CD4-positive, alpha-beta T cell treated with Interleukin-17A for 1 hour (primary cell): ENCODE measurements around the gene MYRIP.
"Not testable (repeated sequence)": the region's sequence is repeated elsewhere in the genome, so short reads cannot be mapped to it uniquely, and the experiment has no call there.

ENCODE experiments used
- DNase-seq: peaks from one replicate; pipeline ENCODE4 v3.0.0-alpha.2; 2020

Gene MYRIP

DNA sequence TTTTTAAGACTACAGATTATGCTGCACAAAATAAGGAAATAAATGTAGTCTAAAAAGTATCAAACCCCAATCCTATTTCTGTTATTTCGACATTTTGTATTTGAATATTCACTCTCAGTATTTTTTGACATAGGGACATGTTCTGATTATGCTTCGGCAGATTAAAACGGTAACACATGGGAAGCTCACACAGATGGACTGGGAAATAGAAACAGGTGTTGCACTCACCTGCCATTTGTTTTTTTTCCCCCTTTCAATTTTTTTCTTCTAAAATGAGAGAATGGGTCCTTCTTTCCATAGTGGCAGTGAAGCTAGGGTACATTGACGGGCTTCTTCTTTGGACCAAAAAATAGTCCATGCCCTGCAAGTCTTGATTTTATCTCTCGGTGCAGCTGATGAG lies 163.1 kb downstream of the MYRIP start:
- no peak for DNase-seq

DNA sequence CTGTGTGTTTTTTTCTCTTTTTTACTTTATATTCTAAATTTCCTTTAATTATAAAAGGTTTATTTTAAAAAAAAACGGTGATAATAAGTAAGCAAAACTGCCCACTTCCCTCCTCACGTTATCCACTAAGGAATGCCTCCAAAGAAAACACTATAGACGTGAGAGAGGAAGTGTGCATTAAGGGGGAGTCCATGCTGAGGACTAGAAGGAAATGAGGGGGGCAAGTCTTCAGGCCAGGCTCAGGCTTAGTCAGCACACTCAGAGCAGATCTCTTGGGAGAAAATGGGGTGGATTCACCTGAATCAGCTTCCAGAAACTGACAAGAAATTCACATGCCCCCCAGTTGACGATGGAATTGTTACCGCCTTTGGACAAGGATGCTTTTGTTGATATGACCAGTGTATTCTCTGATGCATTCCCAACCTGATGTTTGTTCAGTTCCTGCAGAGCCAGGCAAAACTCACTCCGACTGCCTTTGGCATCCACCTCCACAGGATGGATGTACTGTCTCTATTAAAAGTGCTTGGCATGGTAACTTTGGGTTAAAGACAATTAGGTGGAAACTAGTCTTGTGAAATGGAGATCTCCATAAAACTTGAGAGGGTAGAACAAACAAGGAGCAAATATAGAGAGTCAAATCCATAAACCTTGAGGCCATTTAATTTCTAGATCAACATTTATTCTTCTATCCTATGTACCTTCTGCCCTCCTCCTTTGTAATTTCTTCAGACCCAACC lies 167.8 kb downstream of the MYRIP start:
- DNase-seq = no peak

DNA sequence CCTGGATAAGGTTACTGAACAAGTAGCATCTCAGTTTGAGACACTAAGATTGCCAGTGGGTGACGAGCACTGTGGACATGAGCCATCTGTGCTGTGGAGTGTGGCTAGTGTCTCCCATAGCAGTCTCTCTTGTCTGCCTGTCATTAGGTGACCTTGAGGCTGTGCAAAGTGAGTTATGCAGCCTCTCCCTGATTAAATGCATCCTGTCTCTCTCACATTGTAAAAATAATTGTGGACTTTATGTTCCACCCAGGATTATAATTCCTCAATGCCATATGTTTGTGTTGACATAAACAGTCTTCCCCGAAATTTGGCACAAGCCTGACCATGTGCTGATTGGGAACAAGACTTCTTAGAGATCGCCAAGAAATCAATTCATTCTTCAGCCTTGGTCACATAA lies 168.9 kb downstream of the MYRIP start:
- no peak for DNase-seq

DNA sequence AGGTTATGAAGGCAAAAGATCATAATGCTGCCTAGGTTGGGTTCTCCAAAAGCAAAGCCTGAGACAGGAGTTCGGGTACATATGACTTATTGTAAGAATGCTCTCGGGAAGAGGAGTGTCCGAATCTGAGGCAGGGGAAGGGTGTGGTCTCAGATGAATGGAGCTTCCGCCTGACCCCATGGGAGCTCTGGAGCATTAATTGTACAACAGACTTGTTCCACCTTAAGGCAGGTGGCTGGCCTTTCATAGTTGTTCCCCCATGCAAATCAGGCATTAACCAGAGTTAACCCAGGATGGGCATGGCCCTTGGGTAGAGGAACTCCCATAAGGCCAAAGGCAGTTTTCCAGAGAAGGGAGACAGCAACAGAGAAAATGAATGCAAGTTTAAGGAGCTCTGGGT lies 170.6 kb downstream of the MYRIP start:
- DNase-seq = no peak

- no peak for DNase-seq
These were observed 171.4 kb downstream of the MYRIP start for GRCh38 chr3:39980781-39981180.

GRCh38 chr3:39981547-39982184 lies 172.3 kb downstream of the MYRIP start:
- no peak for DNase-seq

- DNase-seq = no peak
These were observed 173.4 kb downstream of the MYRIP start for GRCh38 chr3:39982665-39983357.

- no peak for DNase-seq
These were observed 180.3 kb downstream of the MYRIP start for GRCh38 chr3:39989746-39990145.

DNA sequence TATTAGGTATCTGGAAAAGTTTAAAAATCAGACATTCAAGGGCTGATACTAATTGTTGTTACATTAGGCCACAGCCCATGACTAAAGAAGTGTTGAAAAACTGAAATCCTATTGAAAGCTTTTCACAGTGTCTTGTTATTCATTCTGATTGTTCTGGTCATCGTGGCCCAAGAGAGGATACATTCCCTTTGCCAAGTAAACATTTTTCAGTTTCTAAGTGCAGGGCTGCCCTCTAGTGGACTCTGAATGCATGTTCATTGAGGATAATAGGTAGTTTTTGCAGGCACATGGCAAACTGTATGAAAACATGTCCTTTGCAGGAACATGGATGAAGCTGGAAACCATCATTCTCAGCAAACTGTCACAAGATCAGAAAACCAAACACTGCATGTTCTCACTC lies 181.1 kb downstream of the MYRIP start:
- DNase-seq = peak; percentile 12

DNA sequence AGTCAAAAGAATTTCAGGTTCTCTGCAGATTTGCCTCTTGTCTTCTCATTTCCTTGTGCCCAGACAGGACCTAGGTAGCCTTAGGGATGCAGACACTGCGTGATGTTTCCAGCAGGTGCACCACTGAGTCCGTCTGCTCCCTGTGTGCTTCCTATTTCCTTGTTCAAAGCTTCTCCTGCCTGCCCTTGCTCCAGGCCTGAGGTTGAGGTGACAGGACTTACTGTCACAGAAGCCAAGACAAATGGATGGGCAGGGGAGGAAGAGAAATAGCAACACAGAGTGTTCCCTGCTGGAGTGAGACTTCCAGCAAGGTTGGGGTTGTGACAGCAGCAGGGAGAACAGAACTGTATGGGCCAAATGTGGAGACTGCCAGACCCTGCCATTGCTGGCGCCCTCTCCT lies 199.4 kb downstream of the MYRIP start:
- DNase-seq = no peak

DNA sequence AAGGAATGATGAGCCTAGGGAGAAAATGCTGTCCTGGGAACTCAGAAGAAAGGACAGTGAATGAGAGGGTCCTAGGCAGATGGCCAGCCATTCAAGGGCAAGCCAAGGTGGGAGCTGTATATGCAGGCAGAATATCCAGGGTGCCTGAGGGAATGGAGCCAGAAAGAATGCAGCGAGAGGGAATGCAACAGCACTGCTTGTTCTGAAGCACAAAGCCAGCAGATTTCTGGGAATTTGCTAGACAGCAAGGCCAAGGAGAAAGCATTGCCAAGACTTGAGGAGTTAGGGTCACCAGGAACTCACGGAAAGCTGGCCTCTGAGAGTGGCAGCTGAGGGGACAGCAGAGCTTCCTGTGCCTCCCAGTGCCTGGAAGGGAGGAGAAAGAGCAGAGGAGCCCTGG lies 200.6 kb downstream of the MYRIP start:
- no peak for DNase-seq

GRCh38 chr3:40012381-40012780 lies 203.0 kb downstream of the MYRIP start:
- no peak for DNase-seq

- no peak for DNase-seq
These were observed 207.0 kb downstream of the MYRIP start for GRCh38 chr3:40016391-40016790.

DNA sequence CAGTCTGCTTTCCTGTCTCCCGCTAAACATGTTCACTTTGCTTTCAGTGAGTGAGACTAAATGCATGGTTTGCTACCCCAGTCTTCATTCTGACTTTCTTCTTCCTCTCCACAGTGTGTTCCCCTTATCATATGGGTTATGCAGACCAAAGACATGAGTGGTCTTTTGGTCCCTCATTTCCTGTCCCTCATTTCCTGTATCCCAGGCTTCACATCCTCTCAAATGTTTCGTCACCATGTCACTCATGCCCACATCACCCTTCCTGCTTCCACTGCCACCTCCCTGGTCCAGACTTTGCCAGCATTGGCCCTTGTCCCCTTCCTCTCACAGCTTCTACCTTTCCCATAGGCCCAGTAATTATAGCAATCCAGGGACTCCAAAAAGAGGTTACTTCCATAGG lies 209.0 kb downstream of the MYRIP start:
- DNase-seq = no peak

GRCh38 chr3:40019376-40019775 lies 210.0 kb downstream of the MYRIP start:
- no peak for DNase-seq

DNA sequence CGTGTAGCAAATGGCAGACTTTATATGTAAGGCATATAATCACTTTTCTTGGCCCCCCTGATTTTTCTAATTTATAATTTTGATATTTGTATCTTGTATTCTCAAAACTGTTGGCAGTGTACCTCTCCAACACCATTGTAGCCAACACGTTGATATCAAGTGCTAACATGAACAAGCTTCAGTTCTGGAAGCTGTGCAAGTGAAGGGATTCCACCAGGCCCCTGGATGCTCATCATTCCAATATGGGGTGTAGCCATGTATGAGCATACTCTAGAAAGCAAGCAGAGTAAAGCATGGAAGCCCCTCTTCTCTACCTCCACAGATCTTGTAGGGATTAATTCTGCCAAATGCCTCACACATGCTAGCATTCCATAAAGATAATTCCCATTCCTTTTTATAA lies 211.3 kb downstream of the MYRIP start:
- DNase-seq = no peak

DNA sequence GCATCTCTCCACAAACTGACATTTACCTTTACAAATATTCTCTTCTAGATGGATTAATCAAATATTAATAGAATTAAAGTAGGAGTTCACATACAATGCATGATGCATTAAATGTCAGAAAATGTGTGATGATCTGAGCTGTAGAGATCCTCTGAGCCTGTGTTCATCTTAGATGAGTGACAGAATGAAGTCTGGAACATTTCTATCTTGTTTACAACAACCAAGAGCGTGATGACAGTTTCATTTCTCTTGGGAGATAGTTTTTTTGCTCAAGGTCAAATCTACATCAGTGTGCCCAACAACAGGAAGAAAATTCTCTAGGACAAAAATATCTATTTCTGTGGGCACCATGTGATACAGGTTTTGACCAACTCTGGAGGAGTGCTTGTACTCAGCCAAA lies 211.9 kb downstream of the MYRIP start:
- DNase-seq = no peak

DNA sequence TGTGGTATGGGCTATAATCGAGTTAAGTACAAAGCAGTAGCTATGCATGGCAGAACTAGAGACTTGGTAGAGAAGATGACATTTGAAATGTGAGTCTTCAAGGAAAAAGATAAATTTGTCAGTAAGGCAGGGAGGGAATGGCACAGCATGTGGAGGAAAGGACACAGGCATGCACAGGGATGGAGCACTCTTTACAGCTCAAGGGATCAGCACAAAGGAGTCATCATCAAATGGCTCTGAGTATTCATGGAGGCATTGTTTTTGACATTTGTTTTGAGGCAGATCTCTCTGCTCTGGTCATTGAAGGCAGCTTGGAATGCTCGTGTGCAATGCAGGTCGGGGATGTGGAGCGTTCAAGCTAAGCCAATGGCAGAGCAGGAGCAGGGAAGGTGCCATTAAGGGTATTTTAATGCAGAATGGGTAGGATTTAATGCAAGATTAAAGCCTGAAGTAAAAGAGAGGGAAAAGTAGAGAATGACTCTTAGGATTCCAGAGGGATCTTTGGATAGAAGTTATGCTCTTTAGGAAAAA lies 213.0 kb downstream of the MYRIP start:
- no peak for DNase-seq

GRCh38 chr3:40024526-40024925 lies 215.1 kb downstream of the MYRIP start:
- no peak for DNase-seq

DNA sequence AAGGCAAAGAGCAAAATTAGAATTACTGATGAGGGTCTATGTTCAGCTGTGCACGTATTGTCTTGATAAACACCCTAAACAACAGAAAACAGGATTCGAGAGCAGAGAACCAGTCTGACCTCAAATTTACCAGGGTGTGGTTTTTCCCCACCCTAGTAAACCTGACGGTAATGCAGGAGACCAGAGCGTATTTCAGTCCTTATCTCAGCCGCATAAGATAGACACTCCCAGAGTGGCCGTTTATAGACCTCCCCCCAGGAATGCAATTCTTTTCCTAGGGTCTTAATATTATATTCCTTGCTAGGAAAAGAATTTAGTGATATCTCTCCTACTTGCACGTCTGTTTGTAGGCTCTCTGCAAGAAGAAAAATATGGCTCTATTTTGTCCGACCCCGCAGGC lies 216.5 kb downstream of the MYRIP start:
- DNase-seq = not testable (repeated sequence)

DNA sequence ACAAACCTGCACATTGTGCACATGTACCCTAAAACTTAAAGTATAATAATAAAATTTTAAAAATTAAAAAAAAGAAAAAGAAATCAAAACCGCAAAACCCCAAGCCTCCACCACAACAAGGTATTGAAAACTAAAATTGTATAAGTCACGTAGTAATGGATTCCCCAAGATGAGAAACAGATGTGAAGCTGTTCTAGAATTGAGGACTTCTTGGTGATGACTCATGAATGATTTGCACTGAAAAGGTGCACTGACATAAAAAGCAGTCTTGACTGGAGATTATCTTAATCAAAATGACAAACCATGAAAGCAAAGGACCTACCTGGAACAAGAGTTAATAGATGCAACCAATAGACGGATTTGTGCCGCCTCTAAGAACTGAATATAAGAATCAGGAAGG lies 225.8 kb downstream of the MYRIP start:
- no peak for DNase-seq

- no peak for DNase-seq
These were observed 228.2 kb downstream of the MYRIP start for GRCh38 chr3:40037582-40037981.

- no peak for DNase-seq
These were observed 233.5 kb downstream of the MYRIP start for GRCh38 chr3:40042752-40043443.

GRCh38 chr3:40043444-40043755 lies 234.0 kb downstream of the MYRIP start:
- DNase-seq = no peak
